ENCODE measurements around the gene SMIM33.
A peak's percentile ranks its signal among the peaks of the same experiment; 100 is the strongest.
"Not testable (repeated sequence)": the region's sequence is repeated elsewhere in the genome, so short reads cannot be mapped to it uniquely, and the experiment has no call there.

SMIM33 gene

GRCh38 chr5:139470821-139471300 lies at the start of gene SMIM33:
TSS of gene SMIM33 (plus strand) at chr5:139471004. CDS start at chr5:139471122, 118 bp downstream.
- DNase-seq (ENCODE audit: low read depth) = no peak

- no peak for DNase-seq (ENCODE audit: low read depth)
Observed at GRCh38 chr5:139422307-139422893, 48.4 kb upstream of the SMIM33 start.

GRCh38 chr5:139425497-139425896 lies 45.3 kb upstream of the SMIM33 start:
- DNase-seq (ENCODE audit: low read depth) = no peak

DNA sequence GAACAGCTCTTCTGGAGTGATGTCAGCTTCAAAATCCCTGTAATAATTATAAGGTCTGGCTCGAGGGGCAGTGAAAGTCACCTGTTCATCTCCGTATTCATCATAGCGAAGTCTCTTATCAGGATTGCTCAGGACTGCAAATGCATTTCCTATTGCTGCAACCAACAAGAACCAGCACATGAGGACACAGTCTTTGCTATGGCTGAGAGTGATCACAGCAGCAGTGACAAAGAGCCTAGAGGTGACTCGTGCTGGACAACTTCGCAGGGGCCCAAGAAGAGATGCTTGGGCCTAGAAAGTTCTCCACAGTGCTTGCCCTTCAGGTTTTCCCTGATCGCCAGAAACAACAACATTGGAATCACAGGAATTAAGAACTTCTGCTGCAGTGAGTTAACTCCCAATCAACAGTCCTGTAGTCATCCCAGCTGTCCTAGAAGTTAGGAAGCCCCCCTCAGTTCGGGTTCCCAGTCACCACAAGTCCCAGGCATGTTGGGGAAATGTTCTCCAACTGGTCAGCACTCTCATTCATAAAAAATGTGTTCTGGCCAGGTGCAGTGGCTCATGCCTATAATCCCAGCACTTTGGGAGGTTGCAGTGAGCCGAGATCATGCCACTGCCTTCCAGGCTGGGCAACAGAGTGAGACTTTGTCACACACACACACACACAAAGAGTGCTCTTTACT lies 44.5 kb upstream of the SMIM33 start:
- DNase-seq (ENCODE audit: low read depth) = no peak

GRCh38 chr5:139430015-139430414 lies 40.8 kb upstream of the SMIM33 start:
- no peak for DNase-seq (ENCODE audit: low read depth)

- DNase-seq (ENCODE audit: low read depth) = no peak
Observed at GRCh38 chr5:139431706-139432105, 39.1 kb upstream of the SMIM33 start.

- DNase-seq (ENCODE audit: low read depth) = no peak
Observed at GRCh38 chr5:139435676-139436075, 35.1 kb upstream of the SMIM33 start.

DNA sequence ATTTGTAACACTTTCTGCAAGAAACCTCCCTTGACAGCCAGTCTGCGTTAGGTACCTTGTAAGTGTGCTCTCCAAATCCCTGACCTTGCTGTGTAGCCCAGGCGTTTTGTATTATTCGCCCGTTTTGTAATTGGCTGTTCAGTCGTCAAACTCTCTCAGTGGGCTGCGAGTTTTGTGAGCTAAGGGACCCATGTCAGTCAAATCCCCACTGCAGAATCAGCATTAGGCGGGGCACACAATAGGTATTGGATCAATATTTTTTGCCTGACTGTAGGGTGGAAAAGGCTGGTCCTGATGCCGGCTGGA lies 32.1 kb upstream of the SMIM33 start:
- no peak for DNase-seq (ENCODE audit: low read depth)

GRCh38 chr5:139439013-139439903 lies 31.5 kb upstream of the SMIM33 start, which contains the start of gene DNAJC18:
TSS of gene DNAJC18 (minus strand) at chr5:139439525. CDS start at chr5:139439445, 80 bp downstream.
- peak; percentile 90 for DNase-seq (ENCODE audit: low read depth)

DNA sequence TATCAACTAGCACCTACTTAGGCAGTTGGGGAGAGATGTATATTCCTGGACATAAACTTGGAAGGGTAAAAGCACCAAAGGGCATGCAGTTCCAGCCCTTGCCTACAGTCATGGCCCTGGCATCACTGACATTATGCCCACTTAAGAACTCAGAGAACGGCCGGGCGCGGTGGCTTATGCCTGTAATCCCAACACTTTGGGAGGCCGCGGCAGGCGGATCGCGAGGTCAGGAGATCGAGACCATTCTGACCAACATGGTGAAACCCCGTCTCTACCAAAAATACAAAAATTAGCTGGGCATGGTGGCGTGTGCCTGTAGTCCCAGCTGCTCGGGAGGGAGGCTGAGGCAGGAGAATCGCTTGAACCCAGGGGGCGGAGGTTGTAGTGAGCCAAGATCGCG lies 30.4 kb upstream of the SMIM33 start:
- not testable (repeated sequence) for DNase-seq (ENCODE audit: low read depth)

DNA sequence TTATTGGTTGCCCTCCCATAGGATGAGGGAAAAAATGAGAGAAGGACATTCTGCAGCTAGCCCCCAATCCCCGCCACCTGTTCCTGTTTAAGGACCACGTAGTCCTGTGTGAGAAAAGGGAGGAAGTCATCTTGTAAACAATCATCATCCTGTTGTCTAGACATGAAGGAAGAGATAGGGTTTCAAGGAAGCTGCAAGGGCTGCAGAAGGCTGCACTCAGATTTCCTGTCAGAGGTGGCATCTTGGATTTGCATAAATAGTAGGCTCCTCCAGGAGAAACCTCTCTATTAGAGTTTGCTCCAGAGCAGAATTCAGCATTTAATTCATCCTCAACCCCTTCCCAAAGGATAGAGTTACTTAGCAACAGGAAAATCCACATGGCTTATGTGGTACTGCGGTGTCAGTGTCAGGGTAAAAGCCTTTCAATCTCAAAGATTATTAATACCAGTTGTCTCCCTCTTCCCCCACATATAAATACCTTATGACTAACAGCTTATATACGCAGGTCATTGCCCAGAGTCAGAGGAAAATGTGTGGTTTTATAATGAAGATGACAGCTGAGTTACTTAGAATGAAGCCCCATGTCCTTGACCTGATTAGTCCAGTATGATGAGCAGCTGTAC lies 26.9 kb upstream of the SMIM33 start:
- DNase-seq (ENCODE audit: low read depth) = no peak

GRCh38 chr5:139445325-139446170 lies 25.3 kb upstream of the SMIM33 start:
- DNase-seq (ENCODE audit: low read depth) = no peak

- DNase-seq (ENCODE audit: low read depth) = no peak
Observed at GRCh38 chr5:139446956-139447779, 23.6 kb upstream of the SMIM33 start.

GRCh38 chr5:139451176-139451575 lies 19.6 kb upstream of the SMIM33 start:
- DNase-seq (ENCODE audit: low read depth) = no peak

- DNase-seq (ENCODE audit: low read depth) = no peak
Observed at GRCh38 chr5:139451878-139452660, 18.7 kb upstream of the SMIM33 start.

- no peak for DNase-seq (ENCODE audit: low read depth)
Observed at GRCh38 chr5:139453683-139454567, 16.9 kb upstream of the SMIM33 start.

DNA sequence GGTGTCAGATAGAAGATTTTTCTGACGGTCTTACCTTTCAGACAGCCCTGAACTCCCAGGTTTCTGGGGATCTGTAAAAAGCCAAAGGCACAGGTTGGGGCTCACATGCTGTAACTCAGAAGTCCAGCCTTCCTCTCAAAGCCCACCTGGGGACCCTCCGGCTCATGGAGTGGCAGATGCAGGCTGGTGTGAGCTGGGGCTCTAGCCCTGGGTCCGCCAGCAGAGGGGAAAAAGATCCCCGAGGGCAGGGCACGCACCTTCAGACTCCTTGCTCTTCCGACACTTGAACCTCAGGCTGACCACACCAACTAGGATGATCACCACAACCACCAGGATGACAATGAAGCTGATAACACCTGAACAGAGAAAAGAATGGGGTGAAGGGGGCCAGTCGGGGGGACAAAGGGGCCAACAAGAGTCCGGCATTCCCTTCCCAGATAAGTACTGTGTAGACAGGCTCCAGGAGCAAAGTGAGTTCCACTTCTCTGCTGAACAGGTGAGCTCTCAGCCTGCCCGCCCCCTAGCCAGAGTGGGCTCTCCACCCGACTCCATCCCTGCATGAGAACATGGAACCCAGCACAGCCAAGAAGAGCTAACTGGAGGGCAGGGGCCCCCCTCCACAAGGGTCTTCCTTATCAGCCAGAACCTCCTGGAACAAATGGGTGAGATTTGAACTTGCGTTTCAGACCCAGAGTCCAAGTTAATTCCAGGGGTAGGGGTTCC lies 16.1 kb upstream of the SMIM33 start:
- DNase-seq (ENCODE audit: low read depth) = no peak

DNA sequence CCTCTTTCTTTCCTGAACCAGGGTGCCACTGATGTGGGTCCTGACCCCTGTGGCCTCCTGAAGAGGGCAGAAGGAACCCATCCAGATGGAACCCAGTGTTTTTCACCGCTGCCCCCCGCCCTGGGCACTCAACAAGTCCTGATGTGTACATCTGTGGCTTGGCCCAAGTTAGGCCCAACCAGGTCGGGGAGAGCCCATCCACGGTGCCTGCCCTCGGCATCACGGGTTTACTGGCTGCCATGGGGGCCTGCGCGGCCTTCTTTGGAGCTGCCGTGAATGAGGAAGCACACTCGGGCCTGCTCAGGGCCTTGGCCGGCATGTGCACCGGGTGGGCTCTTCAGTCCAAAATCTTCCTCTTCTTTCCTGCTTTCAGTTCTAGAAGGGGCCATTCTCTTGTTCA lies 14.0 kb upstream of the SMIM33 start:
- DNase-seq (ENCODE audit: low read depth) = no peak

All from activated T-cell treated with anti-CD3 and anti-CD28 coated beads for 48 hours (primary cell).